B cell (primary cell): ENCODE measurements around the gene SMTN.

ENCODE experiments used
- CTCF ChIP-seq: fragments of 200-600 bp; IDR thresholded peaks from one replicate; pipeline ENCODE4 v1.8.0; 2022; ENCODE audit warnings: antibody characterized with exemption, mild to moderate bottlenecking
- EZH2 ChIP-seq: IDR thresholded peaks from 2 replicates; pipeline ENCODE4 v1.6.1; 2012; ENCODE audit warnings: borderline replicate concordance, low read depth, mild to moderate bottlenecking, moderate library complexity, low read length; ENCODE audit not compliant: insufficient read depth, poor library complexity, severe bottlenecking

GRCh38 chr22:31048570-31048969 lies 32.5 kb upstream of the SMTN start:
- TF ChIP-seq EZH2 (no peak), CTCF (no peak)
